ENCODE data around the gene RNASE4. TPM values are rescaled to one million over a fixed set of nuclear protein-coding genes. Genes with fewer than 3 reads are reported as not detected.
"Not testable (repeated sequence)": the region's sequence is repeated elsewhere in the genome, so short reads cannot be mapped to it uniquely, and the experiment has no call there.

The RNASE4 gene
- total and polyA plus RNA-seq, 2 experiments from 2014 or later, result 0.29 to 2.0 TPM

DNA sequence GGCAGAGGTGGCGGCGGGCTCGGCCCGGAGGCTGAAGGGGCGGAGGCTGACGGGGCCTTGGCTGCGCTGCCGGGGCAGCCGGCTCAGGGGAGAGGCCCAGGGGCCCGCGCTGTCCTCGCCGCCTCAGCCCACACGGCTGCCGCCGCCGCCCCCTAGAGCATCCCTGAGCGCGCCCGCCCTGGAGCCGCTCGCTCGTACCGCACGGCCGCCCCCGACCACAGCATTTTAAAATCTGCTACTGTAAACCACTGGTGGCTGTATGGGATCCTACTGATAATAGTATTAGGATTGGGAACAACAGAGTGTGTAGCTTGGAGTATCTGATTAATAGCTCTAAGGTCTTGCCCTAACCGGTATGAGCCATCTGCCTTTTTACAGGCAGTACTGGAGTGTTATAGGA, 39.1 kb downstream of the RNASE4 start:
- peak; percentile 66 for DNase-seq (ENCODE audit: low spot score)
- Histone ChIP-seq H3K27ac (ENCODE audit: low read depth) (no peak overlapping the region), H3K36me3 (ENCODE audit: insufficient read depth) (no peaks in the 10 kb centered on the region), H3K27me3 (ENCODE audit: insufficient read depth) (peaks cover 18% of the 10 kb centered on the region; the same call in 1 of the 2 replicates), H3K79me2 (replicated peaks; ENCODE audit: insufficient read depth) (no peaks in the 10 kb centered on the region), H3K4me2 (peak overlapping the region; percentile 70), H3F3A (replicated peaks; ENCODE audit: low read depth) (no peaks in the 10 kb centered on the region), H3K4me3 (peak overlapping the region; percentile 45), H3K4me1 (ENCODE audit: insufficient read depth) (no peaks in the 10 kb centered on the region), H4K20me1 (replicated peaks; ENCODE audit: insufficient read depth) (no peaks in the 10 kb centered on the region), H2AFZ (peak overlapping the region; percentile 96), H3K9me2 (ENCODE audit: insufficient read depth) (peaks cover 11% of the 10 kb centered on the region)
- H3K27me3 Mint-ChIP-seq (ENCODE audit: insufficient read depth, low read depth, poor library complexity), result peaks cover 10% of the 10 kb centered on the region
- no peaks in the 10 kb centered on the region; the same call in 2 of the 3 replicates for H3K36me3 Mint-ChIP-seq (ENCODE audit: low read depth)
- H3K4me3 Mint-ChIP-seq, result no peak overlapping the region
- H3K4me1 Mint-ChIP-seq, result no peaks in the 10 kb centered on the region; the same call in 2 of the 3 replicates
- H3K9me3 Mint-ChIP-seq, result peaks cover 9% of the 10 kb centered on the region; the same call in 2 of the 3 replicates
- ATAC-seq, result peak; percentile 68
- H3K27ac Mint-ChIP-seq, result no peak overlapping the region
- TF ChIP-seq EZH2phosphoT487 (IDR thresholded peaks at IDR 0.05; ENCODE audit: unreplicated experiment), result no peak
- TF ChIP-seq, protein P1, sequence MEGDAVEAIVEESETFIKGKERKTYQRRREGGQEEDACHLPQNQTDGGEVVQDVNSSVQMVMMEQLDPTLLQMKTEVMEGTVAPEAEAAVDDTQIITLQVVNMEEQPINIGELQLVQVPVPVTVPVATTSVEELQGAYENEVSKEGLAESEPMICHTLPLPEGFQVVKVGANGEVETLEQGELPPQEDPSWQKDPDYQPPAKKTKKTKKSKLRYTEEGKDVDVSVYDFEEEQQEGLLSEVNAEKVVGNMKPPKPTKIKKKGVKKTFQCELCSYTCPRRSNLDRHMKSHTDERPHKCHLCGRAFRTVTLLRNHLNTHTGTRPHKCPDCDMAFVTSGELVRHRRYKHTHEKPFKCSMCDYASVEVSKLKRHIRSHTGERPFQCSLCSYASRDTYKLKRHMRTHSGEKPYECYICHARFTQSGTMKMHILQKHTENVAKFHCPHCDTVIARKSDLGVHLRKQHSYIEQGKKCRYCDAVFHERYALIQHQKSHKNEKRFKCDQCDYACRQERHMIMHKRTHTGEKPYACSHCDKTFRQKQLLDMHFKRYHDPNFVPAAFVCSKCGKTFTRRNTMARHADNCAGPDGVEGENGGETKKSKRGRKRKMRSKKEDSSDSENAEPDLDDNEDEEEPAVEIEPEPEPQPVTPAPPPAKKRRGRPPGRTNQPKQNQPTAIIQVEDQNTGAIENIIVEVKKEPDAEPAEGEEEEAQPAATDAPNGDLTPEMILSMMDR (conservative IDR thresholded peaks at IDR 0.05; ENCODE audit: low read depth in 2 of 2), result peak in 1 of 2 experiments; percentile 23; a peak in 2 of 4 replicates

DNA sequence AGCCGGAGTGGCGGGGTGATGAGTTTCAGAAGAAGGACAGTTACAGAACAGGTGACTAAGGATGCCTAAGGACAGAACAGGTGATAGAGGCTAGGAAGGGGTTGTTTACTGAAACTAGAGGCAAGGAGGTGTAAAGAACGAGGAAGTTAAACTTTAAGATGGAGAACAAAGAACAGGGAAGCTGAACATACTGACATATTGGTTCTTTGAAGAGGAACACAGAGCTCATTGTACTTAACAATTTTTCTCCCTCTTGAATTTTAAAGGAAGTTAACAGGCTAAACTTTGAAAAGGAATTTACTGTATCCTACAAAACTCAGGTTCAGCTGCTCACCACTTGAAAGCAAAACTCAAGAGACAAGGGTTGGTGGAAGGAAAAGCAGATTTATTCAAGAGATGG, 41.8 kb downstream of the RNASE4 start:
- not testable (repeated sequence) for H3K4me3 Mint-ChIP-seq; H3K79me2 ChIP-seq (replicated peaks; ENCODE audit: insufficient read depth); H3K36me3 ChIP-seq (ENCODE audit: insufficient read depth); H3K9me3 Mint-ChIP-seq; H3K4me1 Mint-ChIP-seq; H3K4me3 ChIP-seq; ATAC-seq; H2AFZ ChIP-seq; H3K27ac ChIP-seq (ENCODE audit: low read depth); H3K27ac Mint-ChIP-seq; H4K20me1 ChIP-seq (replicated peaks; ENCODE audit: insufficient read depth); DNase-seq (ENCODE audit: low spot score); H3K4me2 ChIP-seq; H3K36me3 Mint-ChIP-seq (ENCODE audit: low read depth); H3K4me1 ChIP-seq (ENCODE audit: insufficient read depth); H3F3A ChIP-seq (replicated peaks; ENCODE audit: low read depth)
- H3K27me3 Mint-ChIP-seq (ENCODE audit: insufficient read depth, low read depth, poor library complexity), result peaks cover 10% of the 10 kb centered on the region
- H3K9me2 ChIP-seq (ENCODE audit: insufficient read depth), result peaks cover 11% of the 10 kb centered on the region
- peaks cover 18% of the 10 kb centered on the region; the same call in 1 of the 2 replicates for H3K27me3 ChIP-seq (ENCODE audit: insufficient read depth)

GRCh38 chr14:20726531-20726930, 42.2 kb downstream of the RNASE4 start:
- Histone ChIP-seq H3K4me3 (no peak overlapping the region), H3K79me2 (replicated peaks; ENCODE audit: insufficient read depth) (no peaks in the 10 kb centered on the region), H3F3A (replicated peaks; ENCODE audit: low read depth) (no peaks in the 10 kb centered on the region), H3K9me2 (ENCODE audit: insufficient read depth) (peaks cover 11% of the 10 kb centered on the region), H3K36me3 (ENCODE audit: insufficient read depth) (no peaks in the 10 kb centered on the region), H2AFZ (no peak overlapping the region), H3K4me1 (ENCODE audit: insufficient read depth) (no peaks in the 10 kb centered on the region), H3K4me2 (no peak overlapping the region), H3K27me3 (ENCODE audit: insufficient read depth) (peaks cover 18% of the 10 kb centered on the region; the same call in 1 of the 2 replicates), H4K20me1 (replicated peaks; ENCODE audit: insufficient read depth) (no peaks in the 10 kb centered on the region), H3K27ac (ENCODE audit: low read depth) (no peak overlapping the region)
- H3K9me3 Mint-ChIP-seq, result peaks cover 9% of the 10 kb centered on the region; the same call in 2 of the 3 replicates
- no peak for DNase-seq (ENCODE audit: low spot score)
- ATAC-seq, result no peak
- H3K27ac Mint-ChIP-seq, result no peak overlapping the region
- H3K36me3 Mint-ChIP-seq (ENCODE audit: low read depth), result no peaks in the 10 kb centered on the region
- no peak overlapping the region for H3K4me3 Mint-ChIP-seq
- H3K27me3 Mint-ChIP-seq (ENCODE audit: insufficient read depth, low read depth, poor library complexity), result peaks cover 9% of the 10 kb centered on the region
- H3K4me1 Mint-ChIP-seq, result no peaks in the 10 kb centered on the region; the same call in 2 of the 3 replicates
- TF ChIP-seq, protein P2, sequence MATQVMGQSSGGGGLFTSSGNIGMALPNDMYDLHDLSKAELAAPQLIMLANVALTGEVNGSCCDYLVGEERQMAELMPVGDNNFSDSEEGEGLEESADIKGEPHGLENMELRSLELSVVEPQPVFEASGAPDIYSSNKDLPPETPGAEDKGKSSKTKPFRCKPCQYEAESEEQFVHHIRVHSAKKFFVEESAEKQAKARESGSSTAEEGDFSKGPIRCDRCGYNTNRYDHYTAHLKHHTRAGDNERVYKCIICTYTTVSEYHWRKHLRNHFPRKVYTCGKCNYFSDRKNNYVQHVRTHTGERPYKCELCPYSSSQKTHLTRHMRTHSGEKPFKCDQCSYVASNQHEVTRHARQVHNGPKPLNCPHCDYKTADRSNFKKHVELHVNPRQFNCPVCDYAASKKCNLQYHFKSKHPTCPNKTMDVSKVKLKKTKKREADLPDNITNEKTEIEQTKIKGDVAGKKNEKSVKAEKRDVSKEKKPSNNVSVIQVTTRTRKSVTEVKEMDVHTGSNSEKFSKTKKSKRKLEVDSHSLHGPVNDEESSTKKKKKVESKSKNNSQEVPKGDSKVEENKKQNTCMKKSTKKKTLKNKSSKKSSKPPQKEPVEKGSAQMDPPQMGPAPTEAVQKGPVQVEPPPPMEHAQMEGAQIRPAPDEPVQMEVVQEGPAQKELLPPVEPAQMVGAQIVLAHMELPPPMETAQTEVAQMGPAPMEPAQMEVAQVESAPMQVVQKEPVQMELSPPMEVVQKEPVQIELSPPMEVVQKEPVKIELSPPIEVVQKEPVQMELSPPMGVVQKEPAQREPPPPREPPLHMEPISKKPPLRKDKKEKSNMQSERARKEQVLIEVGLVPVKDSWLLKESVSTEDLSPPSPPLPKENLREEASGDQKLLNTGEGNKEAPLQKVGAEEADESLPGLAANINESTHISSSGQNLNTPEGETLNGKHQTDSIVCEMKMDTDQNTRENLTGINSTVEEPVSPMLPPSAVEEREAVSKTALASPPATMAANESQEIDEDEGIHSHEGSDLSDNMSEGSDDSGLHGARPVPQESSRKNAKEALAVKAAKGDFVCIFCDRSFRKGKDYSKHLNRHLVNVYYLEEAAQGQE (IDR thresholded peaks at IDR 0.05; ENCODE audit: unreplicated experiment), result no peak
- TF ChIP-seq NANOG (IDR thresholded peaks at IDR 0.05; ENCODE audit: borderline replicate concordance) (no peak), STAT1 (IDR thresholded peaks at IDR 0.05; ENCODE audit: unreplicated experiment) (no peak), JUNB (IDR thresholded peaks at IDR 0.05; ENCODE audit: unreplicated experiment) (no peak)
- TF ChIP-seq, protein P1 (conservative IDR thresholded peaks at IDR 0.05; ENCODE audit: low read depth in 2 of 2), result no peak
